GM10266 (cell line): ENCODE data around the gene CTDNEP1.

Experiments used
- DNase-seq: peaks from one replicate; pipeline ENCODE4 v3.0.0; 2012; ENCODE audit errors: extremely low spot score
- CTCF ChIP-seq: IDR thresholded peaks from 2 replicates; pipeline ENCODE4 v1.5.1; 2012; ENCODE audit warnings: mild to moderate bottlenecking, low read depth; ENCODE audit not compliant: control insufficient read depth, insufficient read depth; ENCODE audit errors: missing control alignments

CTDNEP1 gene

GRCh38 chr17:7260151-7260550 lies 8.6 kb upstream of the CTDNEP1 start:
- TF ChIP-seq CTCF = no peak
- no peak for DNase-seq

GRCh38 chr17:7259555-7259889 lies 8.0 kb upstream of the CTDNEP1 start:
- no peak for TF ChIP-seq CTCF
- DNase-seq = no peak

- TF ChIP-seq CTCF = no peak
- DNase-seq = no peak
Measured at GRCh38 chr17:7258731-7259554, 7.4 kb upstream of the CTDNEP1 start.

GRCh38 chr17:7256766-7257456 lies 5.4 kb upstream of the CTDNEP1 start:
- DNase-seq = no peak
- no peak for TF ChIP-seq CTCF

- DNase-seq = no peak
- TF ChIP-seq CTCF = no peak
Measured at GRCh38 chr17:7254511-7254910, 3.0 kb upstream of the CTDNEP1 start.

GRCh38 chr17:7253082-7253481 lies 1.5 kb upstream of the CTDNEP1 start:
- TF ChIP-seq CTCF = no peak
- DNase-seq = no peak
